ENCODE results near the gene PHC2.

The PHC2 gene

DNA sequence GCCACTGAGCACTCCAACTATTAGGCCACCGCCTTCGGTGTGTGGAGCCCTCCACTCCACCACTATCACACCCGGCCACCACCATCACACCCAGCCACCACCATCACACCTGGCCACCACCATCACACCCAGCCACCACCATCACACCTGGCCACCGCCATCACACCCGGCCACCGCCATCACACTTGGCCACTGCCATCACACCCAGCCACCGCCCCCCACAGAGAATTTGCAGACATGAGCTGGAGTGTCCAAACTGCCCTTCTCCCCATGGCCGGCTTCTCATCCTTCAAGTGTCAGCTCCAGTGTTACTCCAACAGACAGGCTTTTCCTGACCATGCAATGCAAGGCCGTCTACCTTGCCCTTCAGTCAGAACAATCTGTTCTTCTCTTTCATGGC, 59.6 kb downstream of the PHC2 start:
- no peak for DNase-seq (ENCODE audit: low read depth in 2 of 2)

DNA sequence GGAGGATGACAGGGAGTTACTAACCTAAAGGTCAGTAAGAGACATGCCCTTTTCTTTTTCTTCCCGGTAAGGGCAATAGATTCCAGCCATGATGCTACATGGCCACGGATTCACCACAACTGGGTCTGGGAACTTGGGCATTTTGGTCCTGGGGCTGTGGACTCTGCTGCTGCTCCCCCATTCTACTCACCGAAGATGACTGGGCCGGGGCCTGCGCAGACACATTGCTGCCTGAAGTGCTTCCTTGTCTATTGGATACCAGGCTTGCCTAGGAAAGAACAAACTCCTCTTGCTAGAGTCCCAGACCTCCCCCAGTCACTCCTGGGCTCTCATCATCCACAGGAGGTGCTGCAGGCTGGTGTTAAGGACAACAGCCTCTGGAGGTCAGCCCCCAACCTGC, 60.1 kb downstream of the PHC2 start:
- no peak for DNase-seq (ENCODE audit: low read depth in 2 of 2)

DNA sequence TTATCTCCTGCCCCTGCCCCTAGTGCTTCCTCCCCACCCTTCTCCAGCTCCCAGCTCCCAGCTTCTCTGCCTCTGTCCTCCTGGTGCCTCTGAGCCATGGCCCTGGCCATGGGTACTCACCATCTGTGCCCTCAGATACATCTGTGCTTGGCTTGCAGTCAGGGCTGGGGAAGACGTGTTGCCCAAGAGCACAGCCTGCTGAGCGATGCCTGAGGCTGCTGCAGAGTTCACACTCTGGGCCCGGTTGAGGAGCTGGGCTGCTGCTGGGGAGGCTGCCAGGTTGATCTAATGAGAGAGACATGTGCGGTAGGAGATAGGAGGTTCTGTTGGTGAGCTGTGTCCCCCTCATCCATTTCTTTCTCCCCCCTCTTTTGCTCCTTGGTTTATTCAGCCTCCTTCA, 60.6 kb downstream of the PHC2 start:
- no peak for DNase-seq (ENCODE audit: low read depth in 2 of 2)

DNA sequence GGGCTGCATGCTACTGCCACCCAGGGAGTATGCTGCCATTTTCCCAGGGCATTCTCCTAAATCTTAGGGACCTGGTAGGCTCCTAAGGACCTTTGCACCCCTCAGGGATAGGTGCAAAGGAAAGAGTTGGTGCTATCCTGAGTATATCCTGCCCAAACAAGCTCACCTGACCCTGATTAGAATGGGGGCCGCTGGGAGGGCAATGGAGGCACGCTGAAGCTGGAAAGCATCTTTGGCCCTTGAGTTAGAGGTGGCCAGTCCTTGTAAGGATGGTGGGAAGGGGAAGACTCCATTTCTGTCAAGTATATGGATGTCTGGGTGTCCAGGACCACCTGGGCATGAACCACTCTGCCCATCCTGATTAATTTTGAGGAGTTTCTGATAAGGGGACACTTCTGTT, 61.1 kb downstream of the PHC2 start:
- no peak for DNase-seq (ENCODE audit: low read depth in 2 of 2)

DNA sequence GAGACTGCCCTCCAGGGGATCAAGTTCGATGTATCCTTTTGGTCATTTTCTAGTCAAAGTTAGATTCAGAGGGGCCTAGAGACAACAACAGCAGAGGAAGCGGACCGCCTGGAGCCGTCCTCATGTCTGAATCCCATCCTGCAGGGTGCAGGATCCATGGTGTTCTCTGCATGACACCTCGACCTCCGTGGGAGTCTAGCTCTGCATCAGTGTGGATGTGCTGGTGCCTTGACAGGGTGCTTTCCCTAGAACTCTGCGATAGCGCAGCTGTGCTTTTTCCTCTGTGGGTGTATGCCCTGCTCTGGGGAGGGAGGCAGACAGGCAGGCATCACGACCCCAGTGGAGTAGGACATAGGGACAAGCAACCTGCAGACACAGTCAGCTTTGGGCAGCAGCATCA, 61.8 kb downstream of the PHC2 start:
- no peak for DNase-seq (ENCODE audit: low read depth in 2 of 2)

DNA sequence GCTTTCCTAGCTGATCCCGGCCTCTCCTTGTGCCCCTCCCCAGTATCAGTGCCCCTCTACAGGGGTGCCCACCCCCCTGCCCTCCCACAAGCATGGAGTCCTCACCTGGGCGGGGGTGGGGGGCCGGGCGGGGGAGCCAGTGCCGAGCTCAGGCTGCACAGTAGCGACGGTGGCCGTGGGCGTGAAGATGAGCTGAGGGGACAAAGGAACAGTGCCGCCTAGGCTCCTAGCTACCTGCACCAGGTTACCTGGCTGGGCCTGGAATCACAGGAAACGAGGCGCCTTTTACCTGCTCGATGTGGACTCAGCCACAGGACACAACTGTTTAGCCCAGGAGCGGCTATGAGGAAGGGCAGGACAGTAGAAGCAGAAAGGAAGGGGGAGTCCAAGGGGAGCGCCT, 62.5 kb downstream of the PHC2 start:
- DNase-seq (ENCODE audit: low read depth in 2 of 2) = no peak

DNA sequence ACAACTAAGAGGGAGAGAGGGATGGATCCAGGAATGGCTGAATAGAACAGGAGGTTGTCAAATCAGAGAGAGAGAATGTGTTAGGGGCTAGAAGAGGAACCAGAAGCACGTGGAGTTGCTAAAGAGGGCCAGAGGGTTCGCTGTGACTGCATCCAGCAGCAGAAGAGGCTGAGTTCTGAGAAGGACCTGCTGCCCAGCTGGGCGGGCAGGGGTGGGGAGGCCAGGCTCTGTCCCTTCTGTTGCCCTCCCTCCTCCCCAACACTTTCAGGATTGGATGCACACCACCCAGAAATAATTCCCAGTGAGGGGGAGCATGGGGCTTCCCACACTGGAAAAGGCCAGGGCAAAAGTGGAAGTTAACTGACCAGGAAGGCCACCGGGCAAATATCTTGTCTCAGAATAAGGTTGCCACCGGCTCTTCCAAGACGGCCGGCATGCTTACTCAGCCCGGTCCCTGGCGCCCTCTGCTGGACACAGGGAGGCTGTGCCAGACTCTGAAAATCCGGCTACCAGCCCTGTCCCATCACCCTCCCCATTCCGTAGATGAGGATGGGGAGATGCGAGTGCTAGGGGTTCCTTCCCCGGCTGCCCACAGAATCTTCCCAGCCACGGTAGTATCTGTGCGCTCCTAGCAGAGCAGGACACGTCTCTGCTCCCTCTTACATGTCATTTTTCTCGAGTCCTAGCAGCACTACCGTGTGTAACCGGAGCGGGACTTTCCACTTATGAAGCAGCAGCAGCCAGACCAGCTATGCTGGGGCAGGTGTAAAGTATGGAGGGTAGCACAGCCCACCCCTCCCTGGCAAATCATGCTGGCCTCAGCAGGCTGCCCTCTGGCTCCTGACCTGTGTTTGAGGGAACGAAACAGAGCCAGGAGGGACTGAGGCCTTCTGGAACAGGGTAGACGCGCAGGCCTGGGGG, 63.1 kb downstream of the PHC2 start:
- peak; percentile 59 to 65 for DNase-seq (ENCODE audit: low read depth in 2 of 2)

DNA sequence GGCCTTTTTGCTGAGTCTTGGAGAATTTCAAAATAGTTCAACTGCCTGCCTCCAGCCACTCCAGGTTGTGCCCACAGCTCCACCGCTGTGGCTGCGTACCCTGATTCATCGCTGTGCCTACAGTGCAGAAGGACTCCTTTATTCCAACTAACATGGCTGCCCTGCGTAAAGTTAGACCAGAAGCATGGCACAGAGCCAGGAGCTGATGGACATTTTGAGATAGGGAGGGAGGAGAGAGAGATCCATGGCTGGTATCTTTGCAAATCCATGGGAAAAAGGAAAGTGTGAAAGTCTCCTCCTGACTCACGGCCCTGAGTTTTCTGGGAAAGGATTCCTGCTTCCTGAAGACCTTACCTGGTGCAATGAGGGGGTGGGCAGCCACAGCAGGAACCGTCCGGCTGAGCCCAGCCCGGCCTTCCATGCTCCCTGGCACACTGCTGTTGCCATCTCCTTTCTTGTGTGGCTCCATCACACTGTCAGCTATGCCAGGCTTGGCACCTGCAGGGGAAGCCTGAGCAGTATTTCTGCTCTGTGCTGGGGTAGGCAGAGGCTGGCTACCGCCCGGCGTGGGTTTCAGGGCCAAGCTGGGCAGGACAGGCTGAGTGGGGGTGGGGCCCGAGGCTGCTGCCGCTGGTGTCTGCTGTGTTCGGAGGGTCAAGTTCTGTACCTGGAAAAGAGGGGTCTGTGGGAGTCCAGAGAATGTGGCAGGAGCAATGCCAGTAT, 64.0 kb downstream of the PHC2 start:
- no peak for DNase-seq (ENCODE audit: low read depth in 2 of 2)

DNA sequence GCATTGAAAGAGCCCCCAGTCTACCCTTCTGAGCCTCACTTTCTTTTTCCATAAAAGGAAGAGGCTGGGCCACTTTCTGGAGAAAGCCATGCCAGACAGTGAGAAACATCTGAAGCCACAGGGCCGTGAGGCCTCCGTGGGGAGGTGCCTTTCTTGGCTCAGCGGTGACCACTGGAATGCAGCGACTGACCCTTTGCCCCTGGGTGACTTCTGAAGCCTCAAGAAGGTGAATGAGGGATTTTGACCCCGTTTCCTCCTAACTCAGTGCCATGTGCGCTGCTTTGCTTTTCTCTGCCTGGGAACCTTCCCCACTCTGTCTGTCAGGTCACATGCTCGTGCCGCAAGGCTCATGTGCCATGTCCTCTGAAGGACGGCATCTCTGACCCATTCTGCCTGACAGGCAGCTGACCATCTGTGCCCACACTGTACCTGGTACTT, 65.3 kb downstream of the PHC2 start:
- no peak for DNase-seq (ENCODE audit: low read depth in 2 of 2)

DNA sequence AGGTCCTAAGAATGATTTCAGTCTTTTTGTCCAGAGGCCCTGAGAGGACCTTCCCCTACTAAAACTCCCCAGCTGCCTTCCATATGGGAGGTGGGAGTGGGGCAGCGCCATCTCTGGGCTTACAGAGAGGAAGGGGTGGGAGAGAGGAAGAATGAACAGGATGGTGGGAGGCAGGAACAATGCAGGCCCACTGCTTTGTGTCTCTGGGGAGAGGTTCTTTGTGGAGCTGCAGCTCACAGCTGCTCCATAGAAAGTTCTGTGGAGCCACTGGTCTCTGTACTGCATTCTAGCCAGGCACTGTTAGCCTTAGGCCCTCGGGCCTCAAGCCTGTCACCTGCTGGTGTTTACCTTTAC, 66.4 kb downstream of the PHC2 start:
- no peak for DNase-seq (ENCODE audit: low read depth in 2 of 2)

DNA sequence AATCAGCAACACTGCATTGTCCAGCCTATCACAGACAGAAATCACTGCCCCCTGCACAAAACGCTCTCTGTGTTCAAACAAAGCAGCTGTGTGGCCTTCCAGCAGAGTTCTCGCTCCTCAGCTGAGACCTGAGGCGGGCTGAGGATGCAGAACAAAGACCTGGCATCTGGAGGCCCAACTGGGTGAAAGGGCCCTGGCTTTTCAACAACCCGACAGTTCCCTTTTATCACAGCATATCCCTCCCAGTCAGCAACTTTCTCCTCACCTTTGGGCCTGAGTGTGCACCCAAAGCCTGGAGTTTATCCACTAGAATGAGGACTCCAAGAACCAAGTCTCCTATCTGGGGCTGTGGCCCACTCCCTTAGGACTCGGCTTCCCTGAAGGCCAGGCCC, 67.4 kb downstream of the PHC2 start:
- DNase-seq (ENCODE audit: low read depth in 2 of 2) = no peak

DNA sequence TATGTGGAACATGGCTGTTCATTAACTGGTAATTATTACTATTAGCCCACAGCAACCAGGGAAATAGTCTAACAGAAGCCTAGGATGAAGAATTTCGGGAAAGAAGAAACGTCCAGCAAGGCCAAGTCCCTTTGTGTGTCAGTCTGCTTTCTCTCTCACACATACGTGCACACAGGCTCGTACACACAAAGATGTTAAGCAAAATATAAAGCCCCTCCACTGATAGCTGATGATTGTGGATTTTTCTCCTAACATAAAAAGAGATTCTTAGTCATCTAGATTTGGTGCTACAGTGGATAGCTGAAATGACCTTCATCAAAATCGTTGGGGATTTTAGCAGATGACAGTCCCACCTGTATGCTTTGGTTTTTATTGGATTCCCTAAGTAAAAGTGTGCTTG, 67.9 kb downstream of the PHC2 start:
- no peak for DNase-seq (ENCODE audit: low read depth in 2 of 2)

DNA sequence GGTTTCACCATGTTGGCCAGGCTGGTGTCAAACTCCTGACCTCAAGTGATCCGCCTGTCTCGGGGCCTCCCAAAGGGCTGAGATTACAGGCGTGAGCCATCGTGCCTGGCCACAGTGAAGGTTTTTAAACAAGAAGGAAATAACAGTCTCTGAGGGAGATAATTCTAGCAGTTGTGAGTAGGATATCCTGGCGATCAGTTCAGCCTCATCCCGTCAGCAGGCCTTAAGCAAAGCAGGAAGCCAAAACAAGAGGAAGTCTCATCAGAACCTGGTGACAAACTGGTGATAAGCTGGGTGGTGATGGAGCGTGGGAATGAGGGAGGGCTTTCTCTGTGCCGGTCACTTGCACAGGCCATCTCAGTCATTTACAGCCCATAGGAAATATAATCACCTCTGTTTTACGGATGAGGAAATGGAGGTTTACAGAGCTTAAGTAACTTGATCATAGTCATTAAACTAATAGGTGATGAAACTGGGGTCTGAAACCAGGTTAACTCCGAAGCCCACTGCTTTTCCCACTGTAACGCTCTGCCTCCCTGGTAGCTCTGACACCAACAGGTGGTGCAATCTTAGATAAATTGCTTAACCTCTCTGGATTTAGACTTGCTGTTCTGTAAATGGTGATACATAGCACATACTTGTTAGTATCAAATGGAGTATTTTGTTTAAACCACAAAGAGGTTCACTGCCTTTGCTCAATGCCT, 69.2 kb downstream of the PHC2 start:
- no peak for DNase-seq (ENCODE audit: low read depth in 2 of 2)

DNA sequence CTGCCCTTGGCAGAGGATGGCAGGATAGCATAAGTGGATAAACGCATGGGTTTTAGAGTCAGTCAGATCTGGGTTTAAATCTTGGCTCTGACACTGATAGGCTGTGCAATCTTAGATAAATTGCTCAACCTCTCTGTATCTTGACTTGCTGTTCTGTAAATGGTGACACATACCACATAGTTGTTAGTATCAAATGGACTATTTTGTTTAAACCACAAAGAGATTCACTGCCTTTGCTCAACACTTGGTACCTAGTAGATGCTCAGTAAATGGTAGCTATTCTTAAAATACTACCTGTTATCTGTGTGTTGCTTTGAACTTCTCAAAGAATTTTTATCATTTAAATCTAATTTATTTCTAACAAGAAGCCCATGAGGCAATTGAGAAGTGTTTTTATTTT, 70.5 kb downstream of the PHC2 start:
- no peak for DNase-seq (ENCODE audit: low read depth in 2 of 2)

DNA sequence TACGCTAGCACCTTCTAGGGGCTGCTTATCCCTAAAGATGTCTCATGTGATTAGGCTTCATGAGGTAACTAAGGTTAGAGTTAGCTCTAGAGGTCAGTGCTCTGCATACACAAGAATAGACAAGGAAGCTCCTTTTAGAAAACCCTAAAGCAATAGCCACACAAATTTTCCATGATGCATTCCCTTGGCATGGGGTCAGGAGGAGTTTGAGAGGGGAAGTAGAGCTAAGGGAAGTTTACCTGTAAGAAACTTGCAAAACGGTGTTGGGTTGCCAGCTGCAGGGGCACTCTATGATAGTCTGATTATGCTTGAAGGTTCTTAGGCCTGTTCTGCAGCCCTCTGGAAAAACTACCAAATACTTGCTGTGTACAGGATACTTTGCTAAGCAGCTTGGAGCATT, 71.0 kb downstream of the PHC2 start:
- no peak for DNase-seq (ENCODE audit: low read depth in 2 of 2)

DNA sequence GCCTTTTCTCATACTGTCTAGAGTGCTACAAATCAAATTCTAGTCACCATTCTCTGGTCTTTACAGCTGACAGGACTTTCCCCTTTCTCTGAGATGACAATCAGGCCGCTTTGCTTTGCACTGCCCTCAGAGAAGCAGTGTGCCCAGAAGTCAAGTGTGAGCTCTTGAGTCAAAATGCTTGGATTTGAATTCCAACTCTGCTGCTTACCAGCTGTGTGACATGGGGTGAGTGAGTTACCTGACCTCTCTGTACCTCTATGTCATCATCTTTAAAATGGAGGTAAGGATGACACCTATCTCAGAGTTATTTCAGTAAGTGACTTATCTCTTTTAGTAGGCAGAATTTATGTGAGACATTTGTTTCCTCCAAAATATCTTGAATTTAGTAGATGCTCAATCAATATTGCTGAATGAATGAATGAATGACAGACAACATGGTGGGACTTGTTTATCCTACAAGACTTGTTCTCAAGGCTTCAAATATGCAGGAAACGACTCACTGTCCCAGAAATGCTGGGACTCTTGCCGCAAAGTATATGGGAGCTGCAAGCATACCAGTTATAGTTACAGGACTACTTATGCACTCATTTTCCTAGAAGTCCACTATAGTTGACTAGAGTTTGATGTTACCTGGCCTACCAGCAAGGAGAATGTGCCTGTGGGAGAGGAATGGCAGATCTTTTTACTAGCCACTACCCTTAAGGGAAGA, 71.9 kb downstream of the PHC2 start:
- DNase-seq (ENCODE audit: low read depth in 2 of 2) = no peak

DNA sequence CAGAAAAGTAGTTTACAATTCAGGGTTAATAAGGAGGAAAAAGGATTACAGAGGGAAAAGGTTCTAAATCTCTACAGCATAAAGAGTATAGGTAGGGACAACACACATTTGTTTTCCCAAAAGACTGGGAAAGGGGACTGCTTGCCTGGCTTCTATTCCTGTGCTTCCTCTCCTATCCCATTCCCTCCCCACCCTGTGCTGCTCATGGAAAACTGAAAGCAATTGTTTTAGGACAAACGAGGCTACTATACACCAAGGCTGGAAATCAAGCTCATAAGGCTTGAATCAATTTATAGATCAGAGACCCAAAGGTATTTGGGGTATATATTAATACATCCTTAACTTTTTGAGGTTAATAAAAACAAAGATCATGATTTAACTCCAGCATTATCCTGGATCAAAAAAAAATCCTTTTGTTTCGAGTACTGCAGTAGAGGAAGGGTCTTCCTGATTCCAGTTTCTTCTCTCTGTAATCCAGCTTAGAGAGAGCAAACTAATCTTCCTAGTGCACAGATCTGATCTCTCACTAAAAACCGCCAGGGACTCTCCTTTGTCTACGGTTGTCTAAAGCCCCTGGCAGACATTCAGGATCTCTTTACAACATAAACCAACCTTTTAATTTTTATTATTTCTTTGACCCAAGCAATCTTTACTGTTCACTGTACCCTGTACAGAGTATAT, 72.6 kb downstream of the PHC2 start:
- DNase-seq (ENCODE audit: low read depth in 2 of 2) = no peak

DNA sequence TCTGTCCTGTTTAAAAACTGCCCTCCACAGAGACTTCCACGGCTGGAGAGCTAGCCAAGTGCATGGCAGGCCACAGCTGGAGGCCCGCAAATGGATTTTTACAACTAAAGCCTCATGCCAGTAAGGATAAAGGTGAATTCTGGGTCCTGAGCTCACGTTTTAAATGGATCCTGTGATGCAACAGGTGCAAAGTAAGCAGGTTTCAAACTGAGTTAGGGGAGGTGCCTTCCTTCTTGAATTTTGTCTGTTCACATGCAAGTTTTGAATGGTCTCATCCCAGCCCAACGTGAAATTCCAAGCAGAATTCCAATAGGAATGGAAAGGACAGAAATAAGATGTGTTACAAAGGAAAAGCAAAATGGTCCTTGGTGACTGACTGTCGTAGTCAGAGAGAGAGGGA, 73.8 kb downstream of the PHC2 start:
- no peak for DNase-seq (ENCODE audit: low read depth in 2 of 2)

DNA sequence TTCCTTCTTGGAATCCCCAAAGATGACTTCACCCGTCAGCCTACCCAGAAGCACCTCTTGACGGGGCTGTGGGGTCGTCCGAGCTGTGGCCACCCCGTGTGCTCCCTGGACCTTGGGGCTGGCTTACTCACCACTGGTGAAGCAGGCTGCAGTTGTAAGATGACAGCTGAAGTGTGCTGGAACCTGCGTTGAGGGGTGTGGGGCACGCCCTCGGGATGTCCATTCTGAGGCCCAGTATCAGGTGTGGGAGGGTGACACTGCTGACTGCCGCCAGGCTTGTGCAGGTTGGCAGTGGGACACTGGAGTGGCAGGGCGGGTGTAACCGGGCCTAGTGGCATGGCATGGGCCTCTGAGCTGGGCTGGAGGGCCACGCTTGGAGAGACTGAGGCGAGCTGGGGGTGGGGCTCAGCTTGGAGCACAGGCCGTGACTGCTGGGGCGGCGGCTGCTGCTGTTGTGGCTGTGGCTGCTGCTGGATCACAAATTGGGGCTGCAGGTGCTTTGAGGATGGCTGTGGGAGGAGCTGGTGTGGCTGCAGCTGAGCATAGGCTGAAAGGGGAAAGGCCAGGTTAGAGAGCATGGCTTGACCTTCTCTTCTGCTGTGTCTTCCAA, 76.1 kb downstream of the PHC2 start:
- no peak for DNase-seq (ENCODE audit: low read depth in 2 of 2)

DNA sequence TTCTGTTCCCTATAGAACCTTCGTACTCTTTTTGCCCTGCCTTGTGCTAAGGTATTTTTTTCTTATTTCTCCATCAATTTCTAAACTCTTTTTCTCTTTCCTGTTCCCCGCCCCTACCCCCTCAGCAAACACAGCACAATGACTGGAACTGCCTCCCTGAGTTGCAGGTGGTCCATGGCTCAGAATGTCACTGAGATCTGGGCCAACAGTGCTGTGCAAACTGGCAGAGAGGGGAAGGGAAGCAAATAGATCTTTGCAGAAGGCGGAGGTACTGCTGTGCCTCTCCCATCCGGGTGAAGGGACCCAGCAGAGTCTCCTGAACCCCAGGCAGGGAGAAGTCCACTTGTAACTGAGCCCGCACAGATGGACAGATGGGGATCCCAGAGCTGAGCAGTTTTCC, 77.4 kb downstream of the PHC2 start:
- no peak for DNase-seq (ENCODE audit: low read depth in 2 of 2)

DNA sequence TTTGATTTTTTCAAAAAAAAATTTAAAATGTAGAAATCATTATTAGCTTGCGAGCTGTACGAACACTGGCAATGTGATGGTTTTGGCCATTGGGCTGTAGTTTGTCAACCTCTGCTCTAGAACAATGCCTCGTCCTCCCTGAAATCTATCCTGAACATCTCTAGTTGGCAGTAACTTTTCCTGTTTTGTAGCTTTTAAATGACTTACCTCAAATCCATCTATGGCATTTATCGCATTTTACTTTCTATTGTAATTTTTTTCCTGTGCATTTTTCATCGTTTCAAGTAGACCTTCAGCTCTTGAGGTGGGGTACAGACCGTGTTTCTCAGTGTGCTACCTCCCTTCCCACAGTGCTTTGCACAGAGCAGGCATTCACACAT, 79.6 kb downstream of the PHC2 start:
- DNase-seq (ENCODE audit: low read depth in 2 of 2) = no peak
